NCI-H526 (cell line): ENCODE results near the gene TNNI3.
"Not testable (repeated sequence)": the region's sequence is repeated elsewhere in the genome, so short reads cannot be mapped to it uniquely, and the experiment has no call there.

ENCODE experiments used
- DNase-seq, 2 experiments: peaks; one replicate each; lab custom pipeline; 2025; lab: John Stamatoyannopoulos, UW

TNNI3 gene

DNA sequence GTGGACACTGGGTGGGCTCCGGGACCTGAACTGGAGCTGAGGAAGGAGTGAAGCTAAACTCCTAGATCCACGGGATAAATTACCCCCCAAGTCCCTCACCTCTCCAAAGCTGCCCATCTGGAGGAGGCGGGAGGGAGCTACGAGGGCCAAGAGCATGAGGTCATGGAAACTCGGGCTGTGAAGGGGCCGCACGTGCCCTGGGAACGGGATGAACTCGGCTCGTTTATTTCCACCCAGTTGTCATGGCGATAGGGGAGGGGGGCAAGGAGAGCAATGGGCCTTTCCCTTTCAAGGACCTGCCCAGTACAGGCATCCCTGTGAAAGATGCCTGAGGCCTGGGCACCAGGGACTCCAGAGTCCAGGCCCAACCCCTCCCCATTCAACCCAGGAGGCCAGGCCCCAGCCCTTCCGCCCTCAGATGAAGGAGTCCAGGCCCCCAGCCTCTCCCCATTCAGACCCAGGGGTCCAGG lies 43.9 kb downstream of the TNNI3 start:
- DNase-seq = peak in 1 of 2 experiments; percentile 50

DNA sequence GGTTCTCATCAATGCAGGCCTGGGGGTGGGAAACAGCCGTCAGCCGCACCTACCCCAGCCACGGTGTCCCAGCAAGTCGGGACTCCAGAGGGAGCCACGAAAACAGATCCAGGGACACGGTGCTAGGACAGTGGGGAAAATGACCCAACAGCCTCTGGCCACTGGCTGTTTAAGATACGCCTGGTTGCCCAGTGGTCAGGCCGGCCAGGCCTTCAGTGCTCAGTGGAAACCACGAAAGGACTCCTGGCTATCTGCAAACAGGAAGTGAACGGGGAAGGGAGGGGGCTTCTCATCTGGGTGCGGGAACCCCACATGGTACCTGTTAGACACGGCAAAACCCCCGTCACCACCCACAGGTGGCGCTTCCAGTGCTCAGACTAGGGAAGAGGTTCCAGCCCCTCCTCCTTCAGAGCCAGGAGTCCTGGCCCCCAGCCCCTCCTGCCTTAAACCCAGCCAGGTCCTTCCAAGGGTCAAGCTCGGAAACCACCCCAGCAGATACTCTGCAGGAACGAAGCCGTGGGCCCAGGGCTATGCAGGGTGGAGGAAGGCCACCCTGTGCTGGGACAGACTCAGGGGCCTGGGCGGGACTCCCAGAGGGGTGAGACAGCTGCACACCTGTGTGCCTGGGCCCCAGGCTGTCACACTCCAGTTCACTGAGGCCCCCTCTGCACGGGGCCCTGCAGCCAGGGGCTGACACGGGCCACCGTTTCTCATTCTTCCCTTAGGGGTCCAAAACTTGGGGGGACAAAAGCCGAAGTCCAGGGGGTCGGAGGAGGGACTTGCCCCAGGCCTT lies 44.6 kb downstream of the TNNI3 start:
- no peak for DNase-seq

DNA sequence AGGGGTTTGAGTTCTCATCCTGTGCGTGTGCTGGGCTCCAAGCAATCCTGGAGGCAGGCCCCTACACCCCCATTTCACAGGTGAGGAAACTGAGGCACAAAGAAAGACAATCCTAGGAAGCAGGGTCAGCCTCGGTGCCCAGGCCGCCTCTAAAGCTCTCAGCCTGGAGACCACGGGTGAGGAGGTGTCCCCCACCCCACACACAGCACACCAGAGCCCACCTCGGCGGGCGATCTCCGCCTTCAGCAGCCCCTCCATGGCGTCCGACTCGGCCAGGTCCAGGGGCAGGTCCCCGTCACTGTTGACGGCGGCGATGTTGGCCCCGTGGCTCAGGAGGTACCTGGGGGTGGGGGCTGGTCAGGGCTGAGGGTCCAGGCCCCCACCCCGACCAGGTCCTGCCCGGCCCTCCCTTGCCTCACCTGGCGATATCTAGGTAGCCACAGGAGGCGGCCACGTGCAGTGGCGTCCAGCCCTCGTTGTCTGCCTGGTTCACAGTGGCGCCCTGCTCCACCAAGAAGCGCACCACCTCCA lies 45.2 kb downstream of the TNNI3 start:
- DNase-seq = no peak

DNA sequence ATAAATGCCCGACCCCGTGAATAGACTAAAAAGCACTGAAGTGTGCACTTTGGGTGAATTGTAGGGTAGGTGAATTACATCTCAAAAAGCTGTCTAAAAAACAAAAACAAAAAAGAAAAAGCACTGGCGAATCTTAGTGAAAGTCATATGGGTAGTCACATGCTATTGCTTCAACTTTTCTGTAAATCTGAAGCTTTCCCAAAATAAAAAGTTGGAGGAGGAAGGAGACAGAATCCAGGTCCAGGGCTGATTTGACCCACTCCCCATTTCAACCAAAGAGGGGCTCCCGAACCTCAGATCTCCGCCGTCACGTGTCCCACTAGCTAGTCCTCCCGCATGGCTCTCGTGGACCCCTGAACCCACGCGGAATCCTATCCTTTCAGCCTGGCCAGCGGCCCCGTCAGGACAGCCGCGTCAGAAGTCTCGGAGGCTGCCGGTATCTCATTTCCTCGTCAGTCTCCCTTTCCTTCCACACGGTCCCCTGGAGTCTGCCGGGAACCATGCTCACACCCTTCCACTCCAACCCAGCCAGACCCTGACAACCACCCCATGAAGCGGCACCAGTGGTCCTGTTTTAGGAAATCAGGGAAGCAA lies 46.2 kb downstream of the TNNI3 start:
- DNase-seq = no peak

DNA sequence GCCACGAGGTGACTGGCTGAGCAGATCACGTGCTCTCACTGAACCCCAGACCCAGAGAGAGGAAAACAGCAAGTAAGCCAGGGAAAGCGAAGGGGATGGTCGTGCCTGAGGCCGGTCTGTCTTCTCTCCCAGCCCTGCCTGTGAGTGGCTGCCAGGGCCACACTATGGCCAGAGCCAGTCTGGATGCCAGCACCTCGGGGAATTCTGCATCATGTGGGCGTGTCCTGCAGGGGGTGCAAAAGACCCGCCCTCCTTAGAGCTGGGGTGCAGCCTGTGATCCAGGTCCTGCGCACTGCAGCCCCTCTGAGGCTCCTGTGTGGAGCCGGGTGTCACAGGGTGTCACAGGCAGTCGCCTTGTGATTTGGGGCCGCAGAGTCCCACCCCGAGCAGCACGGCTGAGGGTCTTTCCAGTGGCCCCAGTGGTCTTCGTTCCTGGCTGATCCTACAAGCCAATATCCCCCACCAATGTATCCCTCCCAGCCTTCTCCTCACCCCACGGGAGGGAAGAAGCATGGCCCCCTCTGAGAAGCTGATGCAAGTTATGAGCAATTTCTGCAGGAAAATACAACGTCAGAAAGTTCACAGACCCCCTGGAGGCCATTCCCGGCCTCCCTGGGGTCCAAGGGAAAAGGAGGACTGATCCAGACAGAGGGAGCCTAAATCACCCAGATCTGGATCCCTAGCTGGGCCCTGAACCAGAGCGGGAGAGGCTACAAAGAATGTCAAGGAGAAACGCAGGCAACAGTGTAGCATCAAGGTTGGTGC lies 47.8 kb downstream of the TNNI3 start:
- no peak for DNase-seq

DNA sequence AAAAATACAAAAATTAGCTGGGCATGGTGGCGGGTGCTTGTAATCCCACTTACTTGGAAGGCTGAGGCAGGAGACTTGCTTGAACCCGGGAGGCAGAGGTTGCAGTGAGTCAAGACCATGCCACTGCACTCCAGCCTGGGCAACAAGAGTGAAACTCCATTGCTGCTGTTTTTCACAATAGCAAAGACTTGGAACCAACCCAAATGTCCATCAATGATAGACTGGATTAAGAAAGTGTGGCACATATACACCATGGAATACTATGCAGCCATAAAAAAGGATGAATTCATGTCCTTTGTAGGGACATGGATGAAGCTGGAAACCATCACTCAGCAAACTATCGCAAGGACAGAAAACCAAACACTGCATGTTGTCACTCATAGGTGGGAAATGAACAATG lies 50.3 kb downstream of the TNNI3 start:
- DNase-seq = not testable (repeated sequence)

DNA sequence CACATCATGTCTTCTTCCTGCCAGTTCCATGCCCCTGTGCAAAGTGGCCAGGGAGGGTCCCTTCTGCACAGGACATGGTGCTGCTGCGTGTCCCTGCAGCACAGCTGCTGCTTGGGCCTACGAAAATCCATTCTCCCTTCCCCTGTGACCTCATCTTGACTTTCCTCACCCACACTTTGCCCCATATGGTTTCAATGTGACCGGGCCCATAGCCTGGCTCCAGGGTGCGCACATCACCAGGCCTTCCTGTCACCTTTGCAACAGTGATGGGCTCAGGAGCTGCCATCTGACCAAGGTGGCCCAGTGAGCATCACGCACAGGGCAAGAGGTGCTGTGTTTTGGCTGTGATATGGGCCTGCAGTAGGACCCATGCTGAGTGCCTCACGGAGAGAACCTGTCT lies 50.9 kb downstream of the TNNI3 start:
- no peak for DNase-seq

DNA sequence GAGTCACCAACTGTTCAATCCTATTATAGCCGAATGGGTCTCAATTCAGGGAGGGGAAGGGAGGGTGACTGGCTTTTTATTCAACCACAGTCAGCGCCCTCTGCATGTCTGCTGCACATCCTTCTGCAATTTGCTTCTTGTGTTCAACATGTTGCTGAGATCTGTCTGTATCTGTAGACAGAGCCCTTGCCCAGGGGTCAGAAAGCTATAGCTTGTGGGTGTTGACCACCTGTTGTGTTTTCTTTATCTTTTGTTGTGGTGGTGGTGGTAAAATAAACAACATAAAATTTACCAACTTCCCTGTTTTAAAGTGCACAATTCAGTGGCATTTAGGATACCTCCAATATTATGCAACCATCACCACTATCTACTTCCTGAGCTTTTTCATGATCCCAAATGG lies 52.3 kb downstream of the TNNI3 start:
- no peak for DNase-seq

DNA sequence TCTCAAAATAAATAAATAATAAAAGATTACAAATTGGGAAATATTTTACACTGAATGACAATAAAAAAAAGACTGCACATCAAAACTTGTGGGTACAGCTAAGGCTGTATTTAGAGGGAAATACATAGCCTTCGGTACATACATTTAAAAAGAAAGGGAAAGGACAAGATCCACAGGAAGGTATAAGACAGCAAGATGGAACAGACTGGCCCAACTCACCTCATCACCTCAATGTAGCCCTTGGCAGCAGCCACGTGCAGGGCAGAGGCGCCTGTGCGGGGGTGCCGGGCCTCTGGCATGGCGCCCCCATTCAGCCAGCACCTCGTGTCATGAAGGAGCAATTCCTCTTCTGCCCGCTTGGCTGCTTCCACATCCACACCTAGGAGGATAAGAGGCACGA lies 54.3 kb downstream of the TNNI3 start:
- DNase-seq = no peak
